Melanocyte of skin (primary cell): ENCODE data around the gene OR5B12. TPM values are rescaled to one million over a fixed set of nuclear protein-coding genes. Genes with fewer than 3 reads are reported as not detected.

ENCODE experiments used
- total RNA-seq, 2 donors: library from RNA; depleted of rRNA; stranded (reverse); fragments of >200 nt; gene quantifications; 2 replicates each; pipeline ENCODE4 v1.2.3, GENCODE V29; 2012

OR5B12 gene
- not detected for total RNA-seq

GRCh38 chr11:58442136-58442535 is at the start of gene OR5B12:
OR5B12 (minus strand) TSS chr11:58442236; CDS start chr11:58440151, 2,085 bp downstream.

GRCh38 chr11:58428021-58428420 is 14.0 kb downstream of the OR5B12 start, which contains the start of gene OR5B2:
OR5B2 (minus strand) TSS chr11:58428121; CDS start chr11:58423261, 4,860 bp downstream.

GRCh38 chr11:58406774-58407173 is 35.3 kb downstream of the OR5B12 start, which contains the start of gene OR5B3:
OR5B3 (minus strand) TSS chr11:58406874; CDS start chr11:58403409, 3,465 bp downstream.

Other genes starting within 250 kb of the OR5B12 start
- not detected for gene OR1S2, start 238.1 kb downstream of the OR5B12 start, total RNA-seq
- gene OR1S1, start 229.5 kb downstream of the OR5B12 start, total RNA-seq, result under 1 TPM in 1 of 2 donors, not detected in 1; 0.69 TPM
- not detected for gene OR10Q1, start 213.3 kb downstream of the OR5B12 start, total RNA-seq
- gene OR10W1, start 174.0 kb downstream of the OR5B12 start, total RNA-seq, result not detected
- gene OR5B17, start 83.2 kb downstream of the OR5B12 start, total RNA-seq, result not detected
- gene OR5B3, start 35.4 kb downstream of the OR5B12 start, total RNA-seq, result not detected
- not detected for gene OR5B2, start 14.1 kb downstream of the OR5B12 start, total RNA-seq
- not detected for gene OR5B21, start 65.9 kb upstream of the OR5B12 start, total RNA-seq
- gene LPXN, start 133.6 kb upstream of the OR5B12 start, total RNA-seq, result 10 to 100 TPM; 11.7 to 13.3 TPM
- gene ZFP91, start 136.8 kb upstream of the OR5B12 start, total RNA-seq, result 10 to 100 TPM; 55.4 to 68.6 TPM
- 1 to 10 TPM; 2.1 to 3.7 TPM for gene CNTF, start 180.4 kb upstream of the OR5B12 start, total RNA-seq